Ammon's horn (tissue), 1 donor: ENCODE data around the gene DPCD.
"Not testable (repeated sequence)": the region's sequence is repeated elsewhere in the genome, so short reads cannot be mapped to it uniquely, and the experiment has no call there.

Experiments
- DNase-seq: peaks from one replicate; pipeline ENCODE4 v3.0.0-alpha.2; 2016; ENCODE audit warnings: low spot score

The DPCD gene

DNA sequence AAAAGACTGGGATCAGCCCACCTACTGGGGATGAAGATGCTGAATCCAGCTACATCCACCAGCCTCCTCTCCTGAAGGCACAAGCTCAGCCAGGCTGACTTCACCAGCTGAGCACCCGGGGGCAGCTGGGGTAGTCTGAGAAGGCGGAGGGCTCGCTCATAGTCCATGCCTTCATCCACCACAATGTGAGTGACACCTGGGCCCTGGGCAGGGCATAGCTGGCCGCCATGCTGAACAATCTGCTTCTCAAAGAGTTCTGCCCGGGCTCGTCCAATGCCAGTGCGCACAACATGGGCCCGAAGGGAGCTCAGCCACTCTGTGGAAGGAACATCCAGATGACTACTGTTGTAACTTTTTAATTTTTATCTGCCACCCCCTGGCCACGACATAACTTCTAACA, 2.3 kb upstream of the DPCD start:
- no peak for DNase-seq

DNA sequence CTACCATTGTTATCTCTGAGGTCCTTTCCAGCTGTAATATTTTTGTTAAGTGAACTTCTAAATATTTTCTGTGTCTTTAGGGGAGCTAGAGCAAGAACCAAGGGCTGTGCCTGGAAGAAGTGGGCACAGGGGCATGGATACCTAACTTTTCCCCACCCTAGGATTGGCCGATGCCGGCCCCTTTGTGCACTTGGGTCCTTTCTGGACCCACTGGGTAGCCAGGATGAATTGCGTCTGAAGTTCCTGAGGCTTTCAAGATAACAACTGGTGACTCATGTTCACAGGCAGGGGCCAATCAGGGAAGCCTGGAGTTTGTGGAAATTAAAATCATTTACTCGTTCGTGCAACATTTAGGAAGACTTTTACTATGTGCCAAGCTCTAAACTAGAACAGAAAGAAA, 758 bp downstream of the DPCD start:
- DNase-seq = no peak

DNA sequence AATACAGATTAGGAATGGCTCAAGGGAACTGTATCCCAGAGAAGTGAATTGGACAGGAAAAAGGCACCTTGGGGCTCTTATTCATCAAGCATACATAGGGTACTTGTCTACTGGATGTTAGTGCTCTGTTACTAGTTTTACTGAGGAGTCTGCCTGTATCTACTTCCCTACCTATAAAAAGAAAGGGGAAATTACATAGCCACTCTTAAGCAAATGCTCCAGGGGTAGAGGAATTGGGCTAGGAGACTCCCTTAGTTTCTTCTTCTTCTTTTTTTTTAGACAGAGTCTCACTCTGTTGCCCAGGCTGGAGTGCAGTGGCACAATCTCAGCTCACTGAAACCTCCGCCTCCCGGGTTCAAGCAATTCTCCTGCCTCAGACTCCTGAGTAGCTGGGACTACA, 5.2 kb downstream of the DPCD start:
- DNase-seq = not testable (repeated sequence)

DNA sequence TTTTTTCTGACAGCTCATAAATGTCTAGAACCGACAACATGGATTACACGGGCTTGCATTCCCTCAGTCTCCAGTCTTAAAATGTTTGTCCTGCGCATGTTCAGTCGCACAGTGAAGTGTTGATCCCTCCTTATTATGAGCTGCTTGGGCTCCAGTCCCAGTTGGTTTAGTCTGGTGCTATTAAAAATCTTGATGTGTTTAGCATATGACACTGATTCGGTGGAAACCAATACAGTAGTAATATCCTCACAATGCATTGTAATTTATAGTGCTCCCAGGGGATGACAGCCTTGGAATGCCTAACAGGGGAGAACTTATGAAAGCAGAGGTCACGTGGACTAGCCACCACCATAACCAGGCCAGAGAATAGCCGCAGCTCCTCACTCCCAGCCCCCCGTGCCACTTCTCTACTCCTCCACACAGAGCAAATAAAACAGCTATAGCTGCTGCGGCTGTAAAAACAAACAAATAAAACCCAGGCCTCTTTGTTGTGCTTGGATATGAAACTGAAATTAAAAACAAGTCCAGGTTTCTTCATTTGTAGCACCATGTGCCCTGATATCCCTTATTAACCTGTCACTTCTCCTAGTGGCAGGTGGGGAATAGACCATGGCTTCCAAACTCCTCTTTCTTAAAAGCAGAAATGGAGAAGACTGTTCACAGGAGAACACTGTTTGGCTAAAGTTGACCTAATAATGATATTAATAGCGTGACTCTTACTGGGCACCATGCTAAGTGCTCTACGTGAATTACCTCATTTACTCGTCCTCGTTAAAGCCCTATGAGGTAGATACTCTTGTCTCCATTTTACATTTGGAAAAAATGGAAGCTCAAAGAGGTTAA, 7.7 kb downstream of the DPCD start:
- DNase-seq = no peak

DNA sequence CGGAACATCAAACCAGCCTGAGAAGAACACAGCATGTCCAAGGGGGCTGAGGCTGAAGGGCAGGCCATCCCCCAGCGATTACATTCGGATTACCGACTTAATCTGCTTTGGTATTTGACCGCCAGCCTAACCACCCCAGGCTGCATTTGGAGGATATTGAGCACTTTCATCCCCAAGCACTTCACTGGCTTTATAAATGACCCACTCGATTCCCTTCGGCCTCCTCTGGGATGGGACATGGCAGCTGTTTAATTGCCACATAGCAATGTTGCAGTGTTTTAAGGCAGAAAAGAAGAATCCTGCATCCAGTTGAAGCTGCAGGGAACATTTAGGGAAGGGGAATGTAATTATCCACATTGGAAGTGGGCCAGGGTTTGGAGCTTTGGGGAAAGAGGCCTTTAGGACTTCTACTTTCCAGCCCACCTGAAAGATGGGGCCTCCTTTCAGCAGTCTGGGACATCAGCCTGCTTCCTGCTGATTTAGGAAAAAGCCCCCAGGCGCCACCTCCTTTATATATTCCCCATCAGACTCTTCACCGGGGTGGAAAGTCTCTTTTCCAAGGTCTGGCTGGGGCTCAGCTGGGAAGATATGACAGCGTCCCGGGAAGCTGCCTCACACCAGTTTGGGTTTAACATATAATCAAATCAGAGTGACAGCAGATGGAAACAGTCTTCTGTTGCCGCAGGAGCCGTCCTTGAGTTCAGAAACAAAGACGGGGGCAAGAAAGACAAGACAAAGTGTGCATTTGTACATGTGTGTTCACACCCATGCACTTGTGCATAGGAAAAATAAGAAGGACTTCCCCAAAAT, 9.2 kb downstream of the DPCD start:
- DNase-seq = no peak

DNA sequence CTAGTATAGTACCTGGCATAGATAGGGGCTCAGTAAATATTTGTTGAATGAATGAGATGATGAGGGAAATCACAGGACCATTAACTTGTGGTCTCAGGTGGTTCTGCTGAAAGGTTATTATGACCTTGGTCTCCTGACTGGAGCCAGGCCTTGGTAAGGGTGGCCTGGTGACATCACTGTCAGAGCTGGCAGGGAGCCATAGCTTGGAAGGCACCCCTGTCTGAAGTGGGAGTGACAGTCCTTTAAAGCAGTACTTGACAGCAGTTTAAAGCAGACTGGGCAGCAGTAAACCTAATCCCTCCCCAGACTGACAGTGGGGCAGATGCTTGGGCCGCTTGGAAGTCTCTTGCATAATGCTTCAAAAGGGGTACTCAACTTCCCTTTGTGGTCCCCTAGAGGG, 13.4 kb downstream of the DPCD start:
- DNase-seq = no peak

DNA sequence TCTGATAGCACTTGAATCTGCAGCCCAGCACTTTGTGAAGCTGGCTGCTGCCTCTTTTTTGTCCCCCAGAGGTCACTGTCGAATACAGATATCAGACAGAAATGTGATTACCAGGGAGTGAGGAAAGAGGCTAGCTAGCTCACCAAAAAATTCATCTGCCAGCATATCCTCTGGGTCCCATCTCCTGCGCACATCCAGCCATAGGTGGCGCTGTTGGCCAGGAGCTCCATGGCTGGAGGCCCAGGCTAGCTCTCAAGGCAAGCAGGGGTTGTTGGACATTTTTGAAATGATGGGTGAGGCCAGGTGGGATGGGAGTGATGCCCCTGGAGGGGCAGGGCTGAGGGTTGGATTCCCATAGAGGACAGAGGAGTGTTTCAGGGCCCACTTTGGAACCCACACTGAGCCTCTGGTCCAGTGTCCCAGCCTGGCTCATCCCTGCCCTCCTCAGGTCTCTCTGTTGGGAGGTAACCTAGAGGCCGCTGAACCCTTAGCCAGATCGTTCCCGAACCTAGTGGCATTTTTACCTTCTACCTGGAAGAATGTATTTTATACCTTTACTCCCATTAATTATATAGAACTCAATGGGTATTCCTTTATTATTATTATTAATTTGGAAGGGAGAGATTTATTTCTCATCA, 14.8 kb downstream of the DPCD start:
- DNase-seq = peak; percentile 85

DNA sequence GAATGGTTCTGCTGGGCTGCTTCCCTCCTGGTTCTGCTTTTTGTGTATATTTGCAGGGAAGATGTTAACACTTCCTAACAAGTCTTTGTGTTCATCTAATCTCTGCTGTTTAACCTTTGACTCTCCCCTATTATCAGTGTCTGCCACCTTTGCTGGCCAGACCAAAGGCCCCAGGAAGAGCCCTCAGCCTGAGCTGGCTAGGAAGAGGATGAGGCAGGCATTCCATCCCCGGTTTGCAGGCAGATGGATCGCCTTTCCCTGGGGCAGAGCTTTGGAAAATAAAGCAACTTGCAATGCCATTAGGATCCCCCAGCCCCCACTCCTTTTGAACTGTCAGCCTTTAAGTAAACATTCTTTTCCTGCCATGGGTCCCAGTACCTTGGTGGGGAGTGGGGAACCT, 19.0 kb downstream of the DPCD start:
- no peak for DNase-seq

DNA sequence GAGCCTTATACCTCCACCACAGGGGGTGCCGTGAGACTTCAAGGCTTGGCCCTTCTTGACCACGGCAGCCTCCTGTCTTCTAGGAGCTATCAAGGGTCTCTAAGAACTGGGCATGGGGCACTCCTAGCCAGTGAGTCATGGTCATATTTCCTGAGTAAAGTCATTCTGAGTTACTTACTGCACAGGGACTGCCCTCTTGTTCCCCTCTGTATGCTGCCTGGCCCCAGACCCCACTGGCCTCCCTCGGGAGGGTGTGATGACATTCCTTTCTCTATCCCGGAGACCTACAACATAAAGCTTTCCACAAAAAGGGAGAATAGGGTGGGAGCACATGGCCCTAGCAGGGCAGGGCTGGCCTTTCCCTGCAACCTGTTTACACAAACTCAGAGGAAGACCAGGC, 21.4 kb downstream of the DPCD start:
- DNase-seq = no peak

DNA sequence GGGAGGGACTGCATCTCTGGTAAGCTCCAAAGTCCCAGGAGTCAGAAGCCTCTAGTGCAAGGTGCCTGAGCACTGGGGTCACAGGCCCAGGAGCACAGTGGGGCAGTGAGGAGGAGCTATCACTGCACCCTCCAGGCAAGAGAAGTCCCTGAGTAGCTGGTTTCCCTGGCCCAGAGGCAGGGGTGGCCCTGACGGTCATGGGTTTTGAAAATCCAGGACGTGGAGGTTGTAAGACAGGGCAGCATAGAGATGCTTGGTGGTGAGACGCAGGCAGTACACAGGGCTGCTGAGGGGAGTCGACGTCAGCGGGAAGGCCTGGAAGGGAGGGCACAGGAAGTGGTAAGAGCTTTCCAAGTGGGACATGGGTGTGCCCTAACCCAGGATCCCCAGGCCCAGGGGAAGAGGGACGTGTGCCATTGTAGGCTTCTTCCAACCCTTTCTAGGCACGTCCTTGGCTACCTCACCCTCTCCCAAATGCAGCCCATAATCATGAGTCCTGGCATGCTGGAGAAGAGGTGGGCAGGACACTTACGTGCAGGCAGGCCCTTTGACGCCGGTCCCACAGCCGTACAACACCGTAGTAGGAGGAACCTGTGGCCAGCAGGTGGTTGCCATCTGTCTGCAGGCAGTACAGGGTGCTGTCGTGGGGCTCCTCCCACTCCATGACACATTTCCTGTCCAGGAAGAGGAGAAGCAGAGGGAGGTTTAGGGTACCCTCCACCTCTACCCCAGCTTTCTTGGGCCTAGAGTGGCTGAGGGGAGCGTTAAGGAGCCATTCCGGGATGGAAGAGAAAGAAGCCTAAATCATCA, 23.2 kb downstream of the DPCD start:
- no peak for DNase-seq

DNA sequence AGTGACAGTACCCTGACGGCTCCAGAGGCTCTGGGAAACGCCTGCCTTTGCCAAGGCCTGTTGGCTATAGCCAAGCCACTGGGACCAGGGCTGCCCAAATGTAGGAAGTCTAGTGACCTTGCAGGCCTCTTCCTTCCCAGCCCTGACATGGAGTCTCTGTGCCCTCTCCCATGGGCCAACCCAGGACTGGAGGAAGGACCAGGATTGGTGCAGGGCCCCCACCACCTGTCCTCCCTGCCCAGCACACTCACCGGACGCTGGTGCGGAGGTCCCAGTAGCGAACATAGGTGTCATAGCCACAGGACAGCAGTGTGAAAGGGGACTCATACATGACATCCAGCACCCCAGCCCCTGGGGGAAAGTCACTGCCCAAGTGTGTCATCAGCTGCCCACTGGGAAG, 24.0 kb downstream of the DPCD start:
- no peak for DNase-seq

DNA sequence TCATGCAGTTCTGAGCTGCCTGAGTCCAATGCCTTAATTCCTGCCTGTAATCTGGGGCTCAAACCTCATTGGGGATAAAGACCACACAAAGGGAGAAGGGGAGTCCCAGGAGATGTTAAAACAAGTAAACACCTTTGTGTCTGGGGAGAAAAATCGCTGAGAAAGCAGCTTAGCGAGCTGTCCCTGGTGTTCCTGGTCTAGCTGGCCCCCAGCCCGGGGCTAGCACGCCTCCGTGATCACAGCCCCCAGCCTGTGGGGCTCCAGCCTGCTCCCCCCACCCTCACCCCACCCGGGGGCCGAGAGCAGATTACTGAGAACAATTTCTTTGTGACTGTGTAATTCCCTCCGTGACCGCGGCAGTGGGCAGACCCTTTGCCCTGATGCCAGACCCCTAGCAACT, 24.8 kb downstream of the DPCD start:
- DNase-seq = no peak

DNA sequence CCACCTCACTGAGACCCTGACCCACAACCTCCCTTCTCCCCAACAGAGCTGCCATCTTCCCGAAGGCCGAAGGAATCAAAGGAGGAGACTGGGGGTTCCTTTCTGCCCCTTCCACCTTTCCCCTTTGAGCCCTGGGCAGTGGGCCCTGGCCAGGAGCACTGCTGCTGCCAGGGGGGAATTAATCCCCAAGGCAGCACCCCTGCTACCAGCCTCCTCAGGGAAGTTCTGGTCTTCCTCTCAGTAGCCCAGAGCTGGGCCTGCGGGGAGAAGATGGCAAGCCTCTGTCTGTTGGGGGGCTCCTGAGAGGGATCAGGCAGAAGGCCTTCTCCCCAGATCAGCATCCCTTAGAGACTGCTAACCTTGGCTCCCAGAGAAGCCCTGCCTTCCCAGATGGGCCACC, 25.5 kb downstream of the DPCD start:
- DNase-seq = no peak

DNA sequence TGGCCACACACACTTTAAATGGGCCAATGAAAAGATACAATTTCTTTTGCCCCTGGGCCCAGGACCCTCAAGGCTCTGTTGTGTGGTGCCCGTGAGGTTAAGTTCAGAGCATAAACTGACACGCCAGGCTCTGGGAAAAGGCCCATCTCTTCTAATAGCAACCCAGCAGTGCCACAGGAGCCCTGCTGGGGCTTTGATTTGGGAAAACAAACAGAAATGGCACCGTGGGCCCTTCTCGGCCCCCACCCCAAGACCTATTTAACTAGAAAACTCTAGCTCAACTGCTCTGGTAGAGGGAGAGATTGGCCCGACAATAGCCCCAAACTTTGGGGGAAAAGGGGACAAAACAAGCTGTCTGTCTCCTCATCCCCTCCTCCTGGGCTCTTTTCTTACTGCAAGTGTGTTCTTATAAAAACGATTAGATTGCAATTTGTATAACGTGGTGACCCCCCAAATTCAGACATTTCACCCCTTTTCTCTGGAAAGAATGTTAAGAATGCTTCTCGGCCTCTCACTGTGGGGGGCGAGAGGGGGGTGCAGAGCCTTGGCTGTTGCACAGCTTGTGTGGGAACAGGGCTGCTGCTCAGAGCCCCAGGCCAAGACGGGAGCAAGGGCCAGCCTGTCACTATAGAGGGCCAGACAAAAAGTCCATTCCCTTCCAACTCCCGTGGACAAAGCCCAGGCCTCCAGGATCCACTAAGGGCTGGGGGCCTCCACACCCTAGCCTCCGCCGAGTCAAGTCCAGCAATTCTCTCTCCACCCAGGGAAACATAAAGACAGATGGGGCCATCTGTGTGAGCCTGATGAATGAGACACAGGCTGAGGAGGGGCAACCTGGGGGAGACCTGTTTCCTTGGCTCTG, 26.8 kb downstream of the DPCD start:
- no peak for DNase-seq

DNA sequence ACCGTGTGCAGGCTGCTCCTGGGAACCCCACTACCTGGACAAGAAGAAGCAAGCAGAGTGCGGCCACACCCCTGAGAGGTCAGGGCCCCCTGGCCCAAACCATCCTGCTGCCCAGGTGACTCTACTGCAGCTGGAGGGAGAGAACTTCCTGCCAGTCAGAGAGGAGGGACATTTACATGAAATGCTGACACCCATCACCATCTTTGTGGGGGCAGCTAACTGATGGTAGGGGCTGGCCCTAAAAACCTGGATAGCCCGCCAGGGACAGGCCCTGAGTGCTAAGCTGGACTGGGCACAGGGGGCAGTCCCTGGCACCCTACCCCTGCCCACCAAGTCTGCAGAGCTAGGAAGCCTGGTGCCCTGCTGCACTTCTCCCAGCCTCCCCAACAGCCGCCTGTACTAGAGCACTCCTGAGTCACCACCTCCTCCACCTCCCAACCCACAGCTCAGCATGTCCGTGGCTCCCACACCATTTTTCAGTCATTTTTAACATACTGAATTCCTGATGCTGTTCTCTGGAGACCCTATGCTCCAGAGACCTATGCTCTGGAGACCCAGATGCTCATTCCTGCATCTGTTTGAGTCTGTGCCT, 27.5 kb downstream of the DPCD start:
- DNase-seq = no peak

DNA sequence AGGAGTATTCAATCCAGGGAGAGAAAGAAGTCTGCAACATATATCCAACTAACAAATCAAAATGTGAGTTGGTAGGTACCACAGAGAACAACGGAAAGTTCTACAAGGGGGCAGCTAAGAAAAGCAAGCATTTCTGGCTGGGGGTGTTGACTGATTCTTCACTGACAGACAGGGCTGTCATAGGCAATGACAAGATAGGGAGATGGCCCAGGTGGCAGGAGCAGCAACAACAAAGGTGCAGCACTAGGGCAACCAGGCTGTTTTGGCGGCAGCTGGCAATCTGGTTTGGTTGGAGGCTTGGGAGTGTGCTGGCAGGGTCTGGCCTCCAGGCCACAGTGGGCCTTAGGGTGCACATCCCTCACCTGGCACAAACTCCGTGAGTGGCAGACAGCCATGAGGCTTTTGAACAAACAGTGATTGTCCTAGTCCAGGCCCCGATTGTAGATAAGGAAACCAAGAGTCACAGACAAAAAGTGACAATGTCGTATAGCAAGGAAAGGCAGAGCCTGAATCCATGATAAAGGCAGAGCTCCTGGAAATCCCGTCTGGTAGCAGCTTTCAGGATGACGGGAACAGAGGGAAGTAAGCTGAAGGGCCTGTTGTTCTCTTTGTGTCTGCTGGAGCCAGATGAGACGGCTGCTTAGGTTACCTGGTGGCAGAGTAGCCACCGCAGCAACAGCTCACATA, 28.4 kb downstream of the DPCD start:
- DNase-seq = no peak

DNA sequence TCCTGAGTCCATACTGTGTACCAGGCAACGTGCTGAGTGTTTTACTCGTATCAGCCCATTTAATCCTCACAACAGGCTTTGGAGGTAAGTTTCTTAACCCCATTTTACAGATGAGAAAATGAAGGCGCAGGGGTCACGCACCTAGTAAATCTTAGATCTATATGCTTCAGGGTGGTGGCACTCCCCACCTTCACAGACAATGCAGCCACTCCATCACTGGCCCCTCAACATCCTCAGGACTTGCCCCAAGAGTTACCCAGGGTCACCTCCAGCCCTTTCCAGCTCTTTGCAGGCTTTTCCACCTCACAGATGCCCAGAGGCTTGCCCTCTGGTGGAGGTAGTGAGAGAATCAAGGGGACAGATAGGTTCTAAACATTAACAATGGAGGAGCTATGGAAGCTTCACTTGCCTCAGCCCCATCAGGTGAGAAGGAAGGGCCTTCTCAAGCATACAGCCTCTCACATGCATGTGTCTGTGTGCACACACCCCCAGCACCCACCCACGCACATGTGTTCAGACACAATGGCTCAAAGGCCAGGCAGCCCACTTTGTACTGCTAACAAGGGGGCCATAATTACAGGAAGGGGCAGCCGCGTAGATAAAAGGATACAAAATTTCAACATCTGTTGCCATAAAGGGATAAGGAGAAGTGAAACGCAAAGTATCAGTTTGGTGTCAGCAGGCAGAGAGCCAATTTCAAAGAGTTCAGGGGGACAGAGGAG, 29.1 kb downstream of the DPCD start:
- no peak for DNase-seq

DNA sequence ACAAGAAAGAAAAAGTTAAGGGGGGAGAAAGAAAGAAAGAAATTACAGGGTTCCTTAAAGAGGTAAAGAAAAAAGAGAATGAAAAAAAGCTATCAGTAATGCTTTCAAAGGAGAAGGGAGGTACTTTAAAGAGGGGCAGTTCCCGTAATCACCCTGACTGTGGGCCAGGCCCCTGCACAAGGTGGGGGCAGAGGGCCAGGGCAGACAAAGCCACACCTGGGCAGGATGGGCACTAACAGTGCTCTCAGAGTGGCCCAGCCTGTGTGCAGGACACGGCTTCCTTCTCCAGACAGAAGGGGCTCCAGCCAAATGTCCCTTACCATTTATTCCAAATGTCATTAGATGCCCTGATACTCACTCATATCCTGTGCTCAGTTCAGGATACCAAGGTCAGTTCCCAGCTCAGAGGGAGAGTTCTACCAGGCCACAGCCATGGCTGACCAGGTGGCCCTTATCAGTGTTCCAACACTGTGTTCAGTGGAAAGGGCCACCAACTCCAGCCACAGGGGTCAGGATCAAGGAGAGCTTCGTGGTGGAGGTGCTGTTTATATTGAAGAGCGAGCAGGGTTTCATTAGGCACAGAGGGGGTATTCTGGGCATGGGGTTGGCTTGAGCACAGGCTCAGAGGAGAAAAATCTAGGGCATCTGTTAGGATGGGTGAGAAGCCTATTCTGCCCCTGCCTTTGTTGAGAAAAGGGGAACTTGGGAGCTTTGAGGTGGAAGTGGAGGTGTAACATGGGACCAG, 29.9 kb downstream of the DPCD start:
- DNase-seq = no peak

DNA sequence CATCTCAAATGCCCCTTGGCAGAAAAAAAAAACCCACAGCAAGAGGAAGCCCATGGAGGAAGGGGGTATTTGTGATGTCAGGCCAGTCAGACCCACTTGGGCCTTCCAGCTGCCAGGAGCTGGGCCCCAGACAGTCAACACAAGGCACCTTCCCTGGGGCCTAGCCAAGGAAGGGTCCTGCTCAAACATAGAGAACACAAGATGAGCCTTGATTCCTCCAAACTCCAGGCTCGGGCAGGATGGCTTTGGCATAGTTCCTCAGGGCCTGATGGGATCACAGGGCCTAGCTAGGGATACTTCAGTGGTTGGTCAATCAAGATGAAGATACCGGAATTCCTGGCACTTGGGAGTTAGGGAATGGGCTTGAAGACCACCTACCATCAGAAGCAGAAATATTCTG, 30.8 kb downstream of the DPCD start:
- no peak for DNase-seq
